ENCODE data around the gene SLC38A10. TPM values are rescaled to one million over a fixed set of nuclear protein-coding genes. Genes with fewer than 3 reads are reported as not detected.
A peak's percentile ranks its signal among the peaks of the same experiment; 100 is the strongest.

The SLC38A10 gene
- total and polyA plus RNA-seq, 2 of the 13 experiments (the other 11 are each of a cell fraction or from before 2014, with no cell fraction given) = 23.4 to 55.8 TPM

GRCh38 chr17:81295031-81295675, at the start of gene SLC38A10 (continued):
- TF ChIP-seq, protein P1, sequence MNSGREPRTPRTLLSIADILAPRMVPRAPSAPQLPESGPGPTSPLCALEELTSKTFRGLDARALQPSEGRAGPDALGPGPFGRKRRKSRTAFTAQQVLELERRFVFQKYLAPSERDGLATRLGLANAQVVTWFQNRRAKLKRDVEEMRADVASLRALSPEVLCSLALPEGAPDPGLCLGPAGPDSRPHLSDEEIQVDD (CRISPR knock-in tag; IDR thresholded peaks at IDR 0.05; ENCODE audit: borderline replicate concordance) = no peak; the same call in 1 of the 2 replicates
- no peak for TF ChIP-seq RORA (CRISPR knock-in tag; IDR thresholded peaks at IDR 0.05)
- TF ChIP-seq EZH2 (conservative IDR thresholded peaks at IDR 0.05; ENCODE audit: low read depth, low read length) = no peak
- TF ChIP-seq ZNF468 (CRISPR knock-in tag; IDR thresholded peaks at IDR 0.05) = no peak
- no peak for TF ChIP-seq HOXD1 (CRISPR knock-in tag; IDR thresholded peaks at IDR 0.05)
- TF ChIP-seq, protein P2, sequence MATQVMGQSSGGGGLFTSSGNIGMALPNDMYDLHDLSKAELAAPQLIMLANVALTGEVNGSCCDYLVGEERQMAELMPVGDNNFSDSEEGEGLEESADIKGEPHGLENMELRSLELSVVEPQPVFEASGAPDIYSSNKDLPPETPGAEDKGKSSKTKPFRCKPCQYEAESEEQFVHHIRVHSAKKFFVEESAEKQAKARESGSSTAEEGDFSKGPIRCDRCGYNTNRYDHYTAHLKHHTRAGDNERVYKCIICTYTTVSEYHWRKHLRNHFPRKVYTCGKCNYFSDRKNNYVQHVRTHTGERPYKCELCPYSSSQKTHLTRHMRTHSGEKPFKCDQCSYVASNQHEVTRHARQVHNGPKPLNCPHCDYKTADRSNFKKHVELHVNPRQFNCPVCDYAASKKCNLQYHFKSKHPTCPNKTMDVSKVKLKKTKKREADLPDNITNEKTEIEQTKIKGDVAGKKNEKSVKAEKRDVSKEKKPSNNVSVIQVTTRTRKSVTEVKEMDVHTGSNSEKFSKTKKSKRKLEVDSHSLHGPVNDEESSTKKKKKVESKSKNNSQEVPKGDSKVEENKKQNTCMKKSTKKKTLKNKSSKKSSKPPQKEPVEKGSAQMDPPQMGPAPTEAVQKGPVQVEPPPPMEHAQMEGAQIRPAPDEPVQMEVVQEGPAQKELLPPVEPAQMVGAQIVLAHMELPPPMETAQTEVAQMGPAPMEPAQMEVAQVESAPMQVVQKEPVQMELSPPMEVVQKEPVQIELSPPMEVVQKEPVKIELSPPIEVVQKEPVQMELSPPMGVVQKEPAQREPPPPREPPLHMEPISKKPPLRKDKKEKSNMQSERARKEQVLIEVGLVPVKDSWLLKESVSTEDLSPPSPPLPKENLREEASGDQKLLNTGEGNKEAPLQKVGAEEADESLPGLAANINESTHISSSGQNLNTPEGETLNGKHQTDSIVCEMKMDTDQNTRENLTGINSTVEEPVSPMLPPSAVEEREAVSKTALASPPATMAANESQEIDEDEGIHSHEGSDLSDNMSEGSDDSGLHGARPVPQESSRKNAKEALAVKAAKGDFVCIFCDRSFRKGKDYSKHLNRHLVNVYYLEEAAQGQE (IDR thresholded peaks at IDR 0.05; ENCODE audit: borderline replicate concordance in 1 of 2, low read depth in 1 of 2, low read length in 2 of 2) = no peak
- peak; percentile 68 for TF ChIP-seq ZNF563 (CRISPR knock-in tag; IDR thresholded peaks at IDR 0.05)
- peak; percentile 43 for TF ChIP-seq ETV6 (CRISPR knock-in tag; conservative IDR thresholded peaks at IDR 0.05)
- TF ChIP-seq FLYWCH1 (CRISPR knock-in tag; IDR thresholded peaks at IDR 0.05) = no peak
- TF ChIP-seq ZFP82 (CRISPR knock-in tag; IDR thresholded peaks at IDR 0.05; ENCODE audit: borderline replicate concordance) = peak; percentile 23; the same call in 1 of the 2 replicates
- TF ChIP-seq MIXL1 (CRISPR knock-in tag; IDR thresholded peaks at IDR 0.05) = peak; percentile 46; the same call in 1 of the 2 replicates
- TF ChIP-seq ZNF605 (CRISPR knock-in tag; IDR thresholded peaks at IDR 0.05) = no peak
- no peak for TF ChIP-seq TIGD3 (CRISPR knock-in tag; IDR thresholded peaks at IDR 0.05; ENCODE audit: borderline replicate concordance)
- TF ChIP-seq ZNF264 (CRISPR knock-in tag; IDR thresholded peaks at IDR 0.05) = peak; percentile 70; the same call in 1 of the 2 replicates
- TF ChIP-seq, protein P3, sequence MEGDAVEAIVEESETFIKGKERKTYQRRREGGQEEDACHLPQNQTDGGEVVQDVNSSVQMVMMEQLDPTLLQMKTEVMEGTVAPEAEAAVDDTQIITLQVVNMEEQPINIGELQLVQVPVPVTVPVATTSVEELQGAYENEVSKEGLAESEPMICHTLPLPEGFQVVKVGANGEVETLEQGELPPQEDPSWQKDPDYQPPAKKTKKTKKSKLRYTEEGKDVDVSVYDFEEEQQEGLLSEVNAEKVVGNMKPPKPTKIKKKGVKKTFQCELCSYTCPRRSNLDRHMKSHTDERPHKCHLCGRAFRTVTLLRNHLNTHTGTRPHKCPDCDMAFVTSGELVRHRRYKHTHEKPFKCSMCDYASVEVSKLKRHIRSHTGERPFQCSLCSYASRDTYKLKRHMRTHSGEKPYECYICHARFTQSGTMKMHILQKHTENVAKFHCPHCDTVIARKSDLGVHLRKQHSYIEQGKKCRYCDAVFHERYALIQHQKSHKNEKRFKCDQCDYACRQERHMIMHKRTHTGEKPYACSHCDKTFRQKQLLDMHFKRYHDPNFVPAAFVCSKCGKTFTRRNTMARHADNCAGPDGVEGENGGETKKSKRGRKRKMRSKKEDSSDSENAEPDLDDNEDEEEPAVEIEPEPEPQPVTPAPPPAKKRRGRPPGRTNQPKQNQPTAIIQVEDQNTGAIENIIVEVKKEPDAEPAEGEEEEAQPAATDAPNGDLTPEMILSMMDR (CRISPR knock-in tag; IDR thresholded peaks at IDR 0.05) = no peak; the same call in none of the 2 replicates
- TF ChIP-seq ZNF777 (CRISPR knock-in tag; IDR thresholded peaks at IDR 0.05) = peak; percentile 66
- TF ChIP-seq TRAFD1 (CRISPR knock-in tag; IDR thresholded peaks at IDR 0.05; ENCODE audit: borderline replicate concordance) = 0 out of 2 replicates have a peak, but pooled peaks have one; percentile 44
- TF ChIP-seq DMTF1 (CRISPR knock-in tag; IDR thresholded peaks at IDR 0.05) = no peak

All from HepG2 (cell line).